Glomerular endothelial cell (primary cell): Measurements from ENCODE around the gene PCSK7. TPM values are rescaled to one million over a fixed set of nuclear protein-coding genes. Genes with fewer than 3 reads are reported as not detected.
"Not testable (repeated sequence)": the region's sequence is repeated elsewhere in the genome, so short reads cannot be mapped to it uniquely, and the experiment has no call there.

Experiments used
- DNase-seq: peaks from one replicate; pipeline ENCODE4 v3.0.0-alpha.2; 2011; ENCODE audit warnings: low read depth, low spot score; ENCODE audit errors: extremely low read depth
- total RNA-seq: library from RNA; depleted of rRNA; stranded (reverse); fragments of >200 nt; gene quantifications from 2 replicates; pipeline ENCODE4 v1.2.3, GENCODE V29; 2015

Gene PCSK7
- total RNA-seq, 1 donor from 2014 or later: 68.0 TPM

DNA sequence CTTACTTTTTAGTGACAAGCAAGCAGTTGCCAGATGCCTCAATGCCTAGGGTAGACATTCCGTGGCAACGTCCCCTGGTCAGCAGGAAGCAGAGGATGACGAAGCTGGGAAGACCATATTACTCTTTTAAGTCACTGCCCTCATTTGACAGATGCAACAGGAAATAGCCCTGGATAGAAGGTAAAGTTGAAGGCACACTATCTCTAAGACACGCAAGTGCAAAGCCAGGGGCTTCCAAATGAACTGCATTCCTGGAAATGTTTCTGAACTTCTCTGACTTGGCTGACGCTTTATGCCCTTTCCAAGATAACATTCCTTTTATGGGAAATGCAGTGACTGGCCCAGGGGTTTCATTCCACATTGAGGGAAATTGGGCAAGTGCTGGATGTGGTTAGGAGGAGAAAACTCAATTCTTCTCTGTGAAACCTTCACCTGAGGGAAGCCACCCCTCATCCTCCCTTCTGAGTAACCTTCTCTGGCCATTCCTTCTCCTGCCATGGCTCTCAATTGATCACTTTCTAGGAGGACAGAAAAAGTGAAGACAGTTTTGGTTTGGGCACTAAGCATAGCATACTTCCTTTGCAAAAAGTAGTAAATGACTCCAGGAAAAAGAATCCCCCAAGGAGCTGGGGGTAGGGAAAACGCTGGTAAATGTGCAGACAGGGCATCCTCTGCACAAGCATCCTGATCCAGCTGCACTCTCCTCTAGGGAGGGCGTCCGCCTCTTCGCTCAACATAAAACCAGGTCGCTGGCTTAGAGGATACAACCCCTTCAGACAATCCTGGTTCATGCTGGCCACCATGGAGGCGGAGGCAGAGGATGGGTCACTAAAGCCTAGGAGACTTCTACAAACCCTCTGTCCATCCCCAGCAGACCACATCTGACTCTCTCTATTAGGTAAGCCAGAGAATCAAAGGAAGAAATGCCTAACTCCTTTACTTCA lies 14.5 kb downstream of the PCSK7 start:
- DNase-seq: no peak

DNA sequence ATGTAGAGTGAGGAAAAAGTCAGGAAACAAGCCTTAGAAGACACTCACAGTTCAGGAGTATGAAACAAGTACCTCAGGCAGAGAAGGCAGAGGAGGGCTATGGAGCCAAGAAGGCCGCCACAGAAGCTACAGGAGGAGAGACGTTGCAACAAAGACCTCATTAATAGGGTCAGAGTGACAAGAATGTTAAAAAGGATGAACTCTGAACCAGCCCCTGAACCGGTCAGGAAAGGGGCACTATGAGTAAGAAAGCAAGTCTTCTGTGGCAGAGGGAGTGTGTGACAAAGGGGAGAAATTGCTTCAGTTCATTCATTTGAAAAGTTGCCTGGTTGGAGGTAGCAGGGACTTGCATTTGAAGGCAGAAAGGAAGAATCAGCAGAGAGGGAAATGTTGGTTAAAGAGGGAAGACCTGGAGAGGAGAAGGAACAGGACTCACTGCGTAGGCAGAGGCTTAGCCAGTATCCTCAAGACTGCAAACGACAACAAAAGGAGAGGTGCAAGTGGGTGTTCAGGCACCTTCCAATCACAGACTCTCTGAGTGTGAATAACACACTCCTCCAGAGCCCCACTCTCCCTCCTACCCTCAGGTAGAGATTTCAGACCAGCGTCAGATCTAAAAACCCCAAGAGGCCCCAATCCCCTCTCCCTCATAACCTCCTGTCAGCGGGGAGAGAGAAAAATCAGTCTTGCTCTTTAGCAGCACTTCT lies 17.3 kb downstream of the PCSK7 start:
- DNase-seq: no peak

DNA sequence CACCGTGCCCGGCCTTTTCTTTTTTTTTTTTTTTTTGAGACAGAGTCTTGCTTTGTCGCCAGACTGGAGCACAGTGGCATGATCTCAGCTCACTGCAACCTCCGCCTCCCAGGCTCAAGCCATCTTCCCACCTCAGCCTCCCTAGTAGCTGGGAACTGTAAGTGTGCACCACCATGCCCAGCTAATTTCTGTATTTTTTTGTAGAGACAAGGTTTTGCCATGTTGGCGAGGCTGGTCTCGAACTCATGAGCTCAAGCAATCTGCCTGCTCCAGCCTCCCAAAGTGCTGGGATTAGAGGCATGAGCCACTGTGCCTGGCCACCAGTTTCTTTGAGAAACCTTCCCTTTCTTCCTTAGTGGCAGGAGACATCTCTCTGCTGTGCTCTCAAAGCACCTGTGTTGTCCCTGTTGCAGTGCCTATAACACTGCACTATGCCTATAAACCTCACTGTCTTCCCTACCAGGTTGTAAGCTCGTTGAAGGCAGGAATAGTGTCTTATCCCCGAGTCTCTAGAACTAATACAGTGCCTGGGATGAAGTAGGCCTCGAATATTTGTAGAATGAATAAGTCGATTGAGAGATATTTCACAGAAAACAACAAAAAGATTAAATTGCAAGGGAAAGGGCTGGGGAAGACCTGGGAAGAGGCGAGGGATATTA lies 19.0 kb downstream of the PCSK7 start:
- DNase-seq: no peak

DNA sequence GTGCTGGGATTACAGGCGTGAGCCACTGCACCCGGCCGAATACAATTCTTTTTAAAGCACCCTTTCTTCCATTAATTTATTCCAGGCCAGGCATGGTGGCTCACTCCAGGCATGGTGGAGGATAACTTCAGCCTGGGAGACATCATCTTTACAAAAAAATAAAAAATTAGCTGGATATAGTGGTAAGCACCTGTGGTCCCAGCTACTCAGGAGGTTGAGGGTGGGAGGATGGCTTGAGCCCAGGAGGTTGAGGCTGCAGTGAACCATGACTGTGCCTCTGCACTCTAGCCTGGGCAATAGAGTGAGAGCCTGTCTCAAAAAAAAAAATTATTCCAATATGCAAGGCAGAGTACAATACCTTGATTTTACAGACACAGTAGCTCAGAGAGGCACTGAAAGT lies 21.3 kb downstream of the PCSK7 start:
- DNase-seq: no peak

DNA sequence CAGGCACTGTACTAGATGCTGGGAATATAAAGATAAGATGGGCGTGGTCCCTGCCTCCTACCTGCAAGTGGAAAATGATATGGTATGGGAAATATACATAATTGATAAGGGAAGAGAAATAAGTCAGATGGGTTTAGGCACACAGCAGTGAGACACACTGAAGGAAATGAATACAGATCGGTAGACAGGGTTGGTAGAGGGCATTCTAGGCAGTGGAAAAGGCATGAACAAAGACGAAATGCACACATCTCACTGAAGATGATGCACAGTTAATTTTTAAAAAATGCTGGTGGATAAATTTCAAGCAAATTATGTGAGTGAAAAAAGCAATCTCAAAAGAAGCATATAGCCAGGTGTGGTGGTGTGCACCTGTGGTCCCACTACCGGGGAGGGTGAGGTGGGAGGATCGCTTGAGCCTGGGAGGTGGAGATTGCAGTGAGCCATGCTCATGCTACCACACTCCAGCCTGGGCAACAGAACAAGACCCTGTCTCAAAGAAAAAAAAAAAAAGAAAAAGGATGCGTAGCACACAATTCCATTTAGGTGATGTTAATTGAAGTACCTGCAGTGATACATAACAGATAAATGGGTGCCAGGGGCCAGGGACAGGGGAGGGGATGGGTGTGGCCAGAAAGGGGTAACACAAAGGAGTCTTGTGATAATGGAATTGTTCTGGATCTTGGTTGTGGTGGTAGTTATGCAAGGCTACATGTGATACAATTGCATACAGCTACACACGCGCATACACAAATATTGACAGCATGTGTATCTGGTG lies 22.3 kb downstream of the PCSK7 start:
- not testable (repeated sequence) for DNase-seq

DNA sequence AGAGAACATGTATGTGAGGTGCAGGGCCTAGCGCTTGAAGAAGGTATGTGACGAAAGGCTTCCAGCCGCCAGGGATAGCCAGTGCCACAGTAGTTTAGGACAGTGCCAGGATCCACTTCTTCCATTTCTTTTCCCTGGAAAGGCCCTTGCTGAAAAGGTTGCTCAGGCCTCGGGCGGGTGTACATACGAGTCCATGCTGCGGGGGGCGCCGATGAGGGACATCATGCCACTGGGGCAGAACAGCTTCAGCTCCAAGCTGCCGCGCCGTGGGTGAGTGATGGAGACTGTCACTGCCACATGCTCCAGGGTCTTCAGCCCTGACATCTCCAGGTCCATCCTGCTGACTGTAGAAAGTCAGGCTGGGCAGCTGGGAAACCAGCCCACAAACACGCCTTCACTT lies 23.2 kb downstream of the PCSK7 start:
- not testable (repeated sequence) for DNase-seq

DNA sequence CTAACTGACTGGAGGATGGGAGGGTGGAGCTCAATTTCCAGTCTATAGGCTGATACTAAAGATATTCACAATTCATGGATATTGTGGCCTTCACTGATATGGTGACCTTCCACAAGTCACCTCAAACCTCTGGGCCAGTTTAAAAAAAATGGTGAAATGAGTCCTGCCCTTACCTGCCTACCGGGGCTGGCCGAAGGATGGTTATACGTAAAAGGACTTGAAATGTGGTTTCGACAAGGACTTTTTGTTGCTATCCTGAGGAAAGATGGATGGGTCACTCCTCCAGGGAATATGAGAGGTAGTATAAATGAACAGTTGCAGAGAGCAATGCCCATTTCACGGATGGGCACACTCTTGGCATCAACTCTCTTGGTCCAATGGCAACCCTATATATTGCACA lies 24.4 kb downstream of the PCSK7 start:
- not testable (repeated sequence) for DNase-seq

DNA sequence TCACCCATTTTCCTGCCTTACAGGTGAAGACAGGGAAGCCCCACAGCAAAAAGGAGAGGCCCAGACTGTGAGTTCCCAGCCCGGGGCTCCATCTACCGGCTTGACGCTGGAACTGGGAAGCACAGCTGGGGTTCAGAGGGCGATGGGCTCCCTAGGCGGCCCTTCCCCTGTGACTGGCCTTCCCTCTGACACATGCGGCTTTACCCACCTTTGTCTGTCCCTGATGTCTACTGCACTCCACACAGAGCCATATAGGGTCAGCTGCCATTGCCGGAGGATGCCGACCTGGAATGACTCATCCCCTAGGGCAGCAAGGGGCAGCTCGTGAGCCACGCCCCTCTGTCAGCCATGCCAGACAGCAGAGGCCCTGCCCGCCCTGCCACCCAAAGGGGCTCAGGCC lies 25.0 kb downstream of the PCSK7 start:
- not testable (repeated sequence) for DNase-seq

DNA sequence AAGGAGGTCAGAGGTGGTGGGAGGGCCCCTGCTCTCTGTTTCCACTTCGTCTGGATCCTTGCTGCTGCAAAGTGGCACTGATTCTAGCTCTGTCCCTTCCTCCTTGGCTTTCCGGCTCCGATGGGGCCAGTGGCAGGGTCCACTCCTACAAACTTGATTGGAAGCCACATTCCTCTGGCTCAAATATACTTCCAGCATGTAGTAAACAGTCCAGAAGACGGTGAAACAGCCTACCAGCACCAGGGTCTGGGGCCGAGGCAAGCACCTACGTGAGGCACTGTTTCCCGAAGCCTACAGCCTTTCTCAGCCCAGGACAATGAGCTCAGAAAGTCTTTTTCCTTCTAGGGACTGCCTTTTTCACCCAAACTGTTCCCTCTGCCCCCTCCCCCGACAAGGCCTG lies 25.8 kb downstream of the PCSK7 start:
- DNase-seq: not testable (repeated sequence)

DNA sequence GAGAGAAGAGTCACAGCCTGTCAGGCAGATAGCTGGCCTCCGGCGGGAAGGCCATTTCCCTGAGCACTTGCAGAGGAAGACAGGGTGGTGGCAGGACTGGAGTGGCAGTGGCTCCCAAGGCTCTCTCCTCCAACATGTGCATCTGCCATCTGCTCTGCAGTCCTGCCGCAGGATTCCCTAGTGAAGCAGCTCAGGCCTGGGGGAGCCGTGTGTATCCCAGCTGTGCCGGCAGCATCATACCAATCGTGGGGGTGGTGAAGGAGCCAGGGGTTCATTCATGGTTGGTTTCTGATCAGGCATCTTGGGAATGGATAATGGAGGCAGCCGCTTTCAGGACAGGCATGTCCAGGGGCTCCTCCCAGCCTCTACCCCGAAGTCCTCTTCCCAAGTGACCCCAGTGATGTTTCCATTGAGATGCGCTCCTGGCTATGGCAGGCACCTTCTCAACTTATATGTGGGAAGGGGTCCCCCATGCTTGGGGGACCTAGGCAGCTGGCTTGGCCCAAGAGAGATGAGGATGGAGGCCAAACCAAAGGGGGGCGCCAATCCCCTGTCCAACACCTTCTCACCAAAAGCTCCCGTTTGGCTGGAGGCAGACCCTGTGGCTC lies 26.6 kb downstream of the PCSK7 start:
- no peak for DNase-seq

DNA sequence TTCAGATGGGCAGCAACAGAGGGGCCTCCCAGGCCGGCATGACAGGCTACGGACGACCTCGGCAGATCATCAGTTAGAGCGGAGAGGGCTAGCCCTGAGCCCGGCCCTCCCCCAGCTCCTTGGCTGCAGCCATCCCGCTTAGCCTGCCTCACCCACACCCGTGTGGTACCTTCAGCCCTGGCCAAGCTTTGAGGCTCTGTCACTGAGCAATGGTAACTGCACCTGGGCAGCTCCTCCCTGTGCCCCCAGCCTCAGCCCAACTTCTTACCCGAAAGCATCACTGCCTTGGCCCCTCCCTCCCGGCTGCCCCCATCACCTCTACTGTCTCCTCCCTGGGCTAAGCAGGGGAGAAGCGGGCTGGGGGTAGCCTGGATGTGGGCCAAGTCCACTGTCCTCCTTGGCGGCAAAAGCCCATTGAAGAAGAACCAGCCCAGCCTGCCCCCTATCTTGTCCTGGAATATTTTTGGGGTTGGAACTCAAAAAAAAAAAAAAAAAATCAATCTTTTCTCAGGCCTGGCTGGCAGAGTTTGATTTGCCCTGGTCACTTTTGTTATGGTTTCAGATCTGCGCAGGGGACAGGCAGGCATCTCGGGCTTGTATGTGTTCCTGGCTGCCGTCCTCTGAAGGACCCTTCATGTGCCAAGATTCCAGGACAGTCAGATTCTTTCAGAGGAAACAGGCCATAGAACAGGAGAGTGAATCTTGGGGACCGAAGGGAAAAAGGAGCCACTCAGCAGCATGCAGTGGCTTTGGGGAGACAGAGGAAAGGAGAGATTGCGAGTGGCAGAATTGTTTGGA lies 27.4 kb downstream of the PCSK7 start:
- DNase-seq: no peak

DNA sequence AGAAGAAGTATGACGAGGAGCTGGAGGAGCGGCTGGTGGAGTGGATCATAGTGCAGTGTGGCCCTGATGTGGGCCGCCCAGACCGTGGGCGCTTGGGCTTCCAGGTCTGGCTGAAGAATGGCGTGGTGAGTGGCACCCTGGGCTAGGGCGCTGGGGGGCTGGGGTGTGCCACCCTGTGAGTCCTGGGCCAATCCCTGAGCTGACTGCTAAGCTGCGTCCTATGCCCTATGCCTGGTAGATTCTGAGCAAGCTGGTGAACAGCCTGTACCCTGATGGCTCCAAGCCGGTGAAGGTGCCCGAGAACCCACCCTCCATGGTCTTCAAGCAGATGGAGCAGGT lies 28.8 kb downstream of the PCSK7 start:
- no peak for DNase-seq

DNA sequence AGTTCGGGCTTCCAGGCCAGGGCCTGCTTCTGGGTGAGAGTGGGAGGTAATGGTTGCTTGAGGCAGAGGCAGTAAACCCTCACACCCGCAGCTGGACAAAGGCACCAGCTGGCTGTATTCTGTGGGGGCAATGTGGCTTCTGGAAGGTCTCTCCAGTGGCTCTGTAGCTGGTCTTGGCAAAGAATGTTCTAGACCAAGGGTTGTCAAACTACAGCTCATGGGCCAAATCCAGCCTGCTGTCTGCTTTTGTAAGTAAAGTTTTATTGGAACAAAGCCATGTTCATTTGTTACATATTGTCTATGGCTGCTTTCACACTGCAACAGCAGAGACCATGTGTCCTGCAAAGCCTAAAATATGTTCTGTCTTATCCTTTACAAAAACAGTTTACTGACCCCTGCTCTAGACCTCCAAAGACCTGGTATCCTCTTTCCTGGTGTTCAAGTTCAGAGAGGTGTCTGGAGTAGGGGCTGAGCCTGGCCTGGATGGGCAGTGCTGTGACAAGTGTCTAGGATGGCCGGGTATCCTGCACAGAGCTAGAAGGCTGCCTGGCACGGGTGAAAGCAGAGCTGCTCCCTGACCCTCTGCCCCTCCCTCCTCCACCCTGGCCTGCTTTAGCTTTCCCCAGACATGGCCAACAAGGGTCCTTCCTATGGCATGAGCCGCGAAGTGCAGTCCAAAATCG lies 29.3 kb downstream of the PCSK7 start:
- no peak for DNase-seq

DNA sequence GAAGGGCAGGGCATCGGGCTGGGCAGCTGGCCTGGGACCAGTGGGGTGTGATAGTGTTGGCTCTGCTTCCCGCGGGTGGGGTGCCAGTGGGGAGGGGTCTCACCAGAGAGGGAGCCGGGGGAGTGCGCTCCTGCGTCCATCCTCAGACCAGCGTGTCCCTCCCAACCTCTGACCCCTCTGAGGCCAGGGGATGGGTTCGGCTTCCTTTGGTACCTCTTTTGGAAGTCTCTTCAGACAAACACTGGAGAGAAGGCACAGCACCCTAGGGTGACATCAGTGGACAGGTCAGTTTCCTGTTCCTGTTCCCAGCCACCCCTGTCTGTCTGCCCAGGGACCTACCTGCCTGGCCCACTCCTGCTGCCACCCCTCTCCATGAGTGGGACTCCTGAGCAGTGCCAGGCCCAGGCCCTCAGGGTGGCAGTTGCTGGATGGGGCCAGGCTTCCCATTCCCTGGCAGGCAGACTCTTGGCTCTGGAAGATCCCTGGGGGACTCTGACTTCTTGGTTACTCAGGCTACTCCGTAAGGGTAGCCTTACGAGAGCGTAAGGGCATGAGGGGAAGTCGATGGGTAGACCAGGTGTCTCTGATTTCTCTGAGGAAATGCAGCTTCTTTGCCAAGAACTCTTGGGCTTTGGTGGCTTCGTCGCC lies 30.1 kb downstream of the PCSK7 start:
- no peak for DNase-seq

DNA sequence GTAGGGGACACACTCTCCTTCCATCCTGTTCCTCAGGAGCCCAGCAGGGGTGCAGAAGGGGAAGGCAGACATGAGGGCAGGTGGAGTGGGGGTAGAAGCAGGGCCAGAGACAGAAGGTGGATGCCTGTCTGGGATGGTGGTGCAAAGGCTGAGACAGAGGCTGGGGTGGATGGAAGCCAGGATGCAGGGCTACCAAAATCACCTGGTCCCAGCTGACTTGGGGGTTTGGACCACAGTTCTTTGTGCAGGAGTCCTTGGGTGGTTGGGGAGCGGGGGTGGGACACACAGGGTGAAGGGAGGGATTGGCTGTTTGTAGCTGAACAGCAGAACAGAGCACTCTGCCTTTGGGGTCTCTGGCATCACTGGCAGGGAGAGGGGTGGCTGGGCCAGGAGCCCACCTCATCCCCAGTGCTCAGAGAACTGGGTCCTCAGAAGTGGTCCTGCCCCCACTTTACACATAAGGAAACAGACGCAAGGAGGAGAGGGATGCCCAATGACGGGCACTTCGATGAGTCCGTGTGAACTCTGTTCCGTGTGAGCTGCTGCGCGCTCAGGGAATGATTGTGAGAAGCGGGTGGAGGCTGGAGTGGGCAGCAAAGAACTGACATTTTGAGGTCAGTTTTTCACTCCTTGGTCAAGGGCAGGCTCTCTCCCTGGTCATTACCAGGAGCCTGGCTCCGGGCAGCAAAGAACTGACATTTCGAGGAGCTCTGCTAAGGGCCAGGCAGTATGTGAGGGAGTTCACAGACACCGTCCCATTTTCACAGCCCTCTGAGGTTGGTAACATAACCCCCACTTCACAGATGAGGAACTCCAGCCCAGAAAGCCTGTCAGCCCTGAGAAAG lies 30.8 kb downstream of the PCSK7 start:
- DNase-seq: no peak

DNA sequence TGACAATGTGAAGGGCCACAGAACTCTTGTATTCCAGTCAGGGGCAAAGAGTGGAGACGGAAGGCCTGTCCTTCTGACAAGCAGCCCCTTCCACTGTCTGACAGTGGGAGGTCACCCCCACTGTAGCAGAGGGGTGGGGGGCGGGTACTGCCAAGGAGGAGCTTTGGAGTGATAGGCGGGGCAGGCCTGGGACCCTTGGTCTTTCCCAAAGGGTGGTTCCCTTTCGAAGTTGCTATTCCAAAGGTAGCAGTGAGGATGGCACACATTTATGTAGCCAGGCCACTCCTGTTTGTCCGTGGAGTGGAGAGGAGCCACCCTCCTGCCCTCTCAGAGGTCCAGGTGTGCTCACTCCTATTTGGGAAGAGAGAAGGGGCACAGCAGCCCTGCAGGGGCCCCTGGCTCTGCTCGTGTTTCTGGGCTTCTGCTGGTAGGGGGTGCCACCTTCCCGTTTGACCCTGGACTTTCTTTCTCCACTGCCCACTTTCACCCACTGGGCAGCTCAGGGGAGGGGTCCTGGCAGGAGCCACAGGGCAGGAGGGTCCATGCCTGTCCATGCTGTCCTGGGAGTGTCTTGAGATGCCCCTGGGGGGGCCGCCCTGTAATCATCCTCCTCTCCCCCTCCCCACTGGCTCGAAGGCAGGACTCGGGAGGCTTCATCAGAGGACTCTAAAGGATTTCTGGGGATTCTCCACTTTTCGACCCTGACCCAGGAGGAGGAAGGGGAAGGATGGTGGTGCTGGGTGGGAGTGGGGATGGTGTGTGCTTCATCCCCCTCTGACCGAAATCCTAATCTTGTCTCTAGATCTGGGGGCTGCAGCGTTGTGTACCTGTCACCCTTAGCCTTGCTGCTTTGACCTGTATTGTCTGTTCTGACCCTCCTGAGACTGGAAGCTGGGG lies 31.7 kb downstream of the PCSK7 start:
- DNase-seq: no peak
